Testis (tissue), 3 donors: ENCODE results near the gene PTPN2. TPM values are rescaled to one million over a fixed set of nuclear protein-coding genes. Genes with fewer than 3 reads are reported as not detected.

Experiments
- DNase-seq: peaks from one replicate; pipeline ENCODE4 v3.0.0-alpha.2; 2019
- H3K27ac ChIP-seq, 2 donors: fragments of 200-600 bp; sonication (generic); one replicate each; pipeline ENCODE4 v1.5.1; 2019
- H3K27me3 ChIP-seq: fragments of 200-600 bp; sonication (generic); one replicate; pipeline ENCODE4 v1.5.1; 2019
- H3K36me3 ChIP-seq: fragments of 200-600 bp; sonication (generic); one replicate; pipeline ENCODE4 v1.5.1; 2017; ENCODE audit warnings: low read depth; ENCODE audit errors: missing control alignments
- H3K4me1 ChIP-seq: fragments of 200-600 bp; sonication (generic); one replicate; pipeline ENCODE4 v1.5.1; 2019
- H3K4me3 ChIP-seq, 2 donors: fragments of 200-600 bp; sonication (generic); one replicate each; pipeline ENCODE4 v1.5.1; 2017 to 2019
- H3K9me3 ChIP-seq: fragments of 200-600 bp; sonication (generic); one replicate; pipeline ENCODE4 v1.5.1; 2017
- CTCF ChIP-seq, 3 experiments: fragments of 450-650 bp in 2 of 3; fragments of 200-600 bp in 1 of 3; sonication (generic) in 1 of 3; IDR thresholded peaks; one replicate each; pipeline ENCODE4 v1.5.1; 2016 to 2019; ENCODE audit warnings: antibody characterized with exemption in 3 of 3, mild to moderate bottlenecking in 2 of 3, moderate library complexity in 1 of 3
- POLR2A ChIP-seq: fragments of 450-650 bp; IDR thresholded peaks from one replicate; pipeline ENCODE4 v1.6.1; 2017; ENCODE audit warnings: antibody characterized with exemption, mild to moderate bottlenecking, moderate library complexity
- WGBS, 2 donors: methylation state at CpG; one replicate each; pipeline ENCODE4 v1.1.5; 2018; 5-methylcytosine and 5-hydroxymethylcytosine counted together
- intact Hi-C: fragments of 100-400 bp; cut with DNase I; formaldehyde crosslinking; loops from one replicate; pipeline ENCODE4 v1.15.1; 2023; ENCODE audit warnings: low total_unique reads
- polyA plus RNA-seq: library from polyadenylated mRNA; stranded (reverse); fragments of 350-450 nt; fragmentation: Illumina TruSeq; extraction: RNeasy Lipid Tissue Mini Kit (QIAGEN cat#74804); gene quantifications from one replicate; pipeline ENCODE4 v1.2.3, GENCODE V29; 2014; ENCODE audit warnings: low read depth, low replicate concordance; ENCODE audit not compliant: insufficient read depth
- total RNA-seq, 2 donors: library from RNA; depleted of rRNA; stranded (reverse); fragments of >200 nt; gene quantifications; one replicate each; pipeline ENCODE4 v1.2.3, GENCODE V29; 2016

PTPN2 gene
- total and polyA plus RNA-seq, 3 donors from 2014 or later, result 24.5 to 41.5 (median 37.4) TPM

- WGBS, 2 donors, result 76 to 89% methylated on average over 1 of the region's 1 CpG
- no peaks in the 10 kb centered on the region for H3K9me3 ChIP-seq
- H3K36me3 ChIP-seq, result no peaks in the 10 kb centered on the region
- H3K27me3 ChIP-seq, result no peaks in the 10 kb centered on the region
- TF ChIP-seq CTCF (IDR thresholded peaks at IDR 0.05), result no peak
- no peak for TF ChIP-seq POLR2A
- no peaks in the 10 kb centered on the region for H3K4me1 ChIP-seq
- intact Hi-C loops, result no loop called here
- H3K27ac ChIP-seq, result no peak overlapping the region
- DNase-seq, result no peak
- H3K4me3 ChIP-seq, result no peak overlapping the region
Observed at GRCh38 chr18:12848405-12848804, 35.6 kb downstream of the PTPN2 start.

- Histone ChIP-seq H3K36me3 (no peaks in the 10 kb centered on the region), H3K9me3 (no peaks in the 10 kb centered on the region), H3K27ac (no peak overlapping the region), H3K27me3 (no peaks in the 10 kb centered on the region), H3K4me3 (no peak overlapping the region), H3K4me1 (no peaks in the 10 kb centered on the region)
- intact Hi-C loops, result no loop called here
- WGBS, 2 donors, result 95 to 96% methylated on average over 2 of the region's 2 CpGs
- TF ChIP-seq CTCF (IDR thresholded peaks at IDR 0.05) (no peak), POLR2A (no peak)
- no peak for DNase-seq
Observed at GRCh38 chr18:12844391-12844790, 39.6 kb downstream of the PTPN2 start.

- DNase-seq, result no peak
- WGBS, 2 donors, result 87 to 88% methylated on average over 12 of the region's 12 CpGs
- intact Hi-C loops, result no loop called here
- Histone ChIP-seq H3K4me3 (no peak overlapping the region), H3K9me3 (no peaks in the 10 kb centered on the region), H3K36me3 (no peaks in the 10 kb centered on the region), H3K4me1 (no peaks in the 10 kb centered on the region), H3K27ac (no peak overlapping the region), H3K27me3 (no peaks in the 10 kb centered on the region)
- TF ChIP-seq POLR2A, result no peak
- no peak for TF ChIP-seq CTCF (IDR thresholded peaks at IDR 0.05)
Observed at GRCh38 chr18:12843420-12844350, 40.4 kb downstream of the PTPN2 start.

- Histone ChIP-seq H3K9me3 (no peaks in the 10 kb centered on the region), H3K4me3 (no peak overlapping the region), H3K27me3 (no peaks in the 10 kb centered on the region), H3K36me3 (no peaks in the 10 kb centered on the region), H3K27ac (no peak overlapping the region), H3K4me1 (peaks cover 4% of the 10 kb centered on the region)
- no peak for DNase-seq
- no peak for TF ChIP-seq CTCF (IDR thresholded peaks at IDR 0.05)
- no peak for TF ChIP-seq POLR2A
- 91 to 92% methylated on average over 17 of the region's 17 CpGs for WGBS, 2 donors
- intact Hi-C loops, result no loop called here
Observed at GRCh38 chr18:12842459-12843380, 41.3 kb downstream of the PTPN2 start.
